Measurements from ENCODE around the gene GRAMD1A. TPM values are rescaled to one million over a fixed set of nuclear protein-coding genes. Genes with fewer than 3 reads are reported as not detected.
"Not testable (repeated sequence)": the region's sequence is repeated elsewhere in the genome, so short reads cannot be mapped to it uniquely, and the experiment has no call there.

The GRAMD1A gene
- total and polyA plus RNA-seq, 2 donors (not counting 1 experiment from before 2014, with no cell fraction given): 83.8 to 102 TPM

DNA sequence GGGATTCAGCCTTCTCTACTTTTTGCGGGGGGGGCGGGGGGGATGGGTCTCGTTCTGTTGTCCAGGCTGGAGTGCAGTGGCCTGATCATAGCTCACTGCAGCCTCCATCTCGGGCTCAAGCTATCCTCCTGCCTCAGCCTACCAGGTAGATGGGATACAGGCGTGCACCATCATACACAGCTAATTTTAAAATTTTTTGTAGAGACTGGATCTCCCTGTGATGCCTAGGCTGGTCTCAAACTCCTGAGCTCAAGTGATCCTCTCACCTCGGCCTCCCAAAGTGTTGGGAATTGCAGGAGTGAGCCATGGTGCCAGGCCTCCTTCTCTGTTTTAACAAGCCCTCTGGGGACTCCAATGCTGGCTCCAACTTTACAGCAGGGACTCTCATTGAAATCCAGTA lies 35.5 kb upstream of the GRAMD1A start:
- Histone ChIP-seq H3K79me2 (ENCODE audit: control insufficient read depth, insufficient read depth, low read length) (peaks cover 33% of the 10 kb centered on the region), H3K36me3 (replicated peaks in 1 of 2; ENCODE audit: control extremely low read depth in 1 of 2, control insufficient read depth in 1 of 2, extremely low read depth in 1 of 2, insufficient read depth in 2 of 2, low read length in 1 of 2) (peaks cover 2 to 13% of the 10 kb centered on the region in 2 experiments), H3K9me3 (ENCODE audit: control extremely low read depth in 1 of 3, control insufficient read depth in 2 of 3, insufficient read depth in 1 of 3, low read length in 2 of 3) (peaks cover 0 to 48% (median 14%) of the 10 kb centered on the region in 3 donors), H2AFZ (ENCODE audit: insufficient read depth, low read depth, low read length, poor library complexity, severe bottlenecking) (peak overlapping the region; percentile 95), H3K27ac (ENCODE audit: low read length in 2 of 2) (no peak overlapping the region), H3K27me3 (replicated peaks in 1 of 4; ENCODE audit: control extremely low read depth in 1 of 4, control insufficient read depth in 3 of 4, insufficient read depth in 4 of 4, low read length in 3 of 4) (peaks cover 0 to 3% (median 0%) of the 10 kb centered on the region in 4 experiments), H3K4me3 (ENCODE audit: control extremely low read depth in 1 of 5, extremely low read depth in 1 of 5, insufficient read depth in 1 of 5, low read depth in 2 of 5, low read length in 4 of 5) (peak overlapping the region in 4 of 5 experiments; percentile 75 to 86 (median 83)), H4K20me1 (ENCODE audit: control insufficient read depth, insufficient read depth, low read length, poor library complexity, severe bottlenecking) (no peaks in the 10 kb centered on the region), H3K4me2 (replicated peaks; ENCODE audit: low read depth, low read length, poor library complexity, severe bottlenecking) (peak overlapping the region; percentile 97), H3K4me1 (ENCODE audit: control insufficient read depth in 2 of 2, insufficient read depth in 2 of 2, low read length in 2 of 2) (peaks cover 17 to 20% of the 10 kb centered on the region in 2 donors), H3K9ac (ENCODE audit: low read length) (peak overlapping the region; percentile 92)
- DNase-seq (no peak), ATAC-seq (ENCODE audit: low read depth) (no peak)
- intact Hi-C loops (cut with micrococcal nuclease): no loop called here
- Mint-ChIP-seq H3K27me3 (peaks cover 9% of the 10 kb centered on the region), H3K4me1 (peaks cover 29% of the 10 kb centered on the region), H3K27ac (peak overlapping the region; percentile 37), H3K4me3 (peak overlapping the region; percentile 84), H3K9me3 (ENCODE audit: insufficient read depth) (peaks cover 10% of the 10 kb centered on the region)
- ChIA-PET POLR2A (no interaction called here), CTCF (interaction anchor here (1.8 kb wide), 1 partner anchor 49 kb away, joined by 6 read pairs; no protein-coding TSS in a partner anchor)
- 89% methylated on average over 4 of the region's 6 CpGs for WGBS (ENCODE audit: insufficient coverage)
- TF ChIP-seq EZH2 (IDR thresholded peaks at IDR 0.05; ENCODE audit: borderline replicate concordance, insufficient read depth, low read depth, low read length, poor library complexity, severe bottlenecking): no peak
- TF ChIP-seq, protein P1, sequence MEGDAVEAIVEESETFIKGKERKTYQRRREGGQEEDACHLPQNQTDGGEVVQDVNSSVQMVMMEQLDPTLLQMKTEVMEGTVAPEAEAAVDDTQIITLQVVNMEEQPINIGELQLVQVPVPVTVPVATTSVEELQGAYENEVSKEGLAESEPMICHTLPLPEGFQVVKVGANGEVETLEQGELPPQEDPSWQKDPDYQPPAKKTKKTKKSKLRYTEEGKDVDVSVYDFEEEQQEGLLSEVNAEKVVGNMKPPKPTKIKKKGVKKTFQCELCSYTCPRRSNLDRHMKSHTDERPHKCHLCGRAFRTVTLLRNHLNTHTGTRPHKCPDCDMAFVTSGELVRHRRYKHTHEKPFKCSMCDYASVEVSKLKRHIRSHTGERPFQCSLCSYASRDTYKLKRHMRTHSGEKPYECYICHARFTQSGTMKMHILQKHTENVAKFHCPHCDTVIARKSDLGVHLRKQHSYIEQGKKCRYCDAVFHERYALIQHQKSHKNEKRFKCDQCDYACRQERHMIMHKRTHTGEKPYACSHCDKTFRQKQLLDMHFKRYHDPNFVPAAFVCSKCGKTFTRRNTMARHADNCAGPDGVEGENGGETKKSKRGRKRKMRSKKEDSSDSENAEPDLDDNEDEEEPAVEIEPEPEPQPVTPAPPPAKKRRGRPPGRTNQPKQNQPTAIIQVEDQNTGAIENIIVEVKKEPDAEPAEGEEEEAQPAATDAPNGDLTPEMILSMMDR (IDR thresholded peaks at IDR 0.05): no peak

DNA sequence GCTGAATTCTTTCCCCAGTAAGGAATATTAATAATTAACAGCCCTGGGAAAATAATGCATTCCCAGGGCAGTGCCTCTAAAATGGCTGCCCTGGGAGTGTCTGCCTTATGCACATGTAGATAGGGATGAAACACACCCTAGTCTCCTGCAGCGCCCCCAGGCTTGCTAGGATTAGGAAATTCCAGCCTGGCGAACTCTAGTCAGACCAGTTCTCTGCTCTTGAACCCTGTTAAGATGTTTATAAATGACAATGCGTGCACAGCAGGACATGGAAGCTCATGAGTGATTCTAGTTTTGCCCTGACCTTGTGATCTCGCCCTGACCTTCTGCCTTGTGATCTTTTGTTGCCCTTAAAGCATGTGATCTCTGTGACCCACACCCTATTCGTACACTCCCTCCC lies 34.6 kb upstream of the GRAMD1A start:
- H3K4me2 ChIP-seq (replicated peaks; ENCODE audit: low read depth, low read length, poor library complexity, severe bottlenecking); CTCF ChIA-PET; H2AFZ ChIP-seq (ENCODE audit: insufficient read depth, low read depth, low read length, poor library complexity, severe bottlenecking); H3K9ac ChIP-seq (ENCODE audit: low read length); intact Hi-C loops (cut with micrococcal nuclease); H3K9me3 Mint-ChIP-seq (ENCODE audit: insufficient read depth); ATAC-seq (ENCODE audit: low read depth); H3K27ac Mint-ChIP-seq; H3K4me3 ChIP-seq (ENCODE audit: control extremely low read depth in 1 of 5, extremely low read depth in 1 of 5, insufficient read depth in 1 of 5, low read depth in 2 of 5, low read length in 4 of 5); H3K36me3 ChIP-seq (replicated peaks in 1 of 2; ENCODE audit: control extremely low read depth in 1 of 2, control insufficient read depth in 1 of 2, extremely low read depth in 1 of 2, insufficient read depth in 2 of 2, low read length in 1 of 2); DNase-seq; H3K27ac ChIP-seq (ENCODE audit: low read length in 2 of 2); H3K27me3 ChIP-seq (replicated peaks in 1 of 4; ENCODE audit: control extremely low read depth in 1 of 4, control insufficient read depth in 3 of 4, insufficient read depth in 4 of 4, low read length in 3 of 4); H4K20me1 ChIP-seq (ENCODE audit: control insufficient read depth, insufficient read depth, low read length, poor library complexity, severe bottlenecking); POLR2A ChIA-PET: not testable (repeated sequence)
- Mint-ChIP-seq H3K4me3 (peak overlapping the region; percentile 67), H3K27me3 (peaks cover 11% of the 10 kb centered on the region), H3K4me1 (peaks cover 28% of the 10 kb centered on the region)
- Histone ChIP-seq H3K79me2 (ENCODE audit: control insufficient read depth, insufficient read depth, low read length) (peaks cover 33% of the 10 kb centered on the region), H3K4me1 (ENCODE audit: control insufficient read depth in 2 of 2, insufficient read depth in 2 of 2, low read length in 2 of 2) (peaks cover 17 to 20% of the 10 kb centered on the region in 2 donors), H3K9me3 (ENCODE audit: control extremely low read depth in 1 of 3, control insufficient read depth in 2 of 3, insufficient read depth in 1 of 3, low read length in 2 of 3) (peaks cover 0 to 42% (median 11%) of the 10 kb centered on the region in 3 donors)
- WGBS (ENCODE audit: insufficient coverage): 100% methylated on average over 3 of the region's 5 CpGs
